GM19438 (cell line): Measurements from ENCODE around the gene AKIRIN1.
"Not testable (repeated sequence)": the region's sequence is repeated elsewhere in the genome, so short reads cannot be mapped to it uniquely, and the experiment has no call there.

Source experiments
- ATAC-seq: cut with Tn5 transposase; IDR thresholded peaks from one replicate; pipeline ENCODE4 v1.9.1; 2021; ENCODE audit warnings: low read depth; ENCODE audit not compliant: unreplicated experiment

Gene AKIRIN1

DNA sequence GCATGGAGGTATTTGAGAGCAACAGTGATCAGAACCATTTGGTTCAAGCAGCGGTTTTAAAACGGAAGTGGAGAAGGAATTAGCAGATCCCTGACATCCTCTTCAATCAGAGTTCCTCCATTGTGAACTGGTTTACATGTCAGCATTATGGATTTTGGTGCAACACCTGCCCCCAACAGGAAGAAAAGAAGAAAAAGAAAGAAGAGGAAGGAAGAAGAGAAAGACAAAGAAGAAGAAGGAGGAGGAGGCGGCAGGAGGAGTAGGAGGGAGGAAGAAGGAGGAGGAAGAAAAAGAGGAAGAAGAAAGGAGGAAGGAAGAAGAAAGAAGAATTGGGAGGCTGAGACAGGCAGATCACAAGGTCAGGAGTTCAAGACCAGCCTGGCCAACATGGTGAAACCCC lies 52.4 kb downstream of the AKIRIN1 start:
- no peak for ATAC-seq

DNA sequence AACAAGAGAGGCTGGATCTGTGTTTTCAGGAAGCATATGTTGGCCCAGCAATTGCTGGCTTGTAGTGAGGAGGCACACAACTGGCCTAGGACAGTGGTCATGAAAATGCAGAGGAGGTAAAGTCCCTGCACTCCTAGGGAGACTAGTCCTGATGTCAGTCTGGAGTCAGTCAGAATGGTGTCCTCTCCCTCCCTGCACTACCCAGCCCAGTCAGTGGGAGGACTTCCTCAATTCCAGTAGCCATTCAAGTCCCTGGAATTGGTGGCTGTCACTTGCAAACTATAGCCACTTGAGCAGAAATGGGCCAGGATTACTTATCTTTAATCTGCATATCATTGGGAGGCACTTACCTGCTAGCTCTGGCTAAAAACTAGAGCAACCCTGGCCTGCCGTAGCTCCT lies 53.7 kb downstream of the AKIRIN1 start:
- no peak for ATAC-seq

DNA sequence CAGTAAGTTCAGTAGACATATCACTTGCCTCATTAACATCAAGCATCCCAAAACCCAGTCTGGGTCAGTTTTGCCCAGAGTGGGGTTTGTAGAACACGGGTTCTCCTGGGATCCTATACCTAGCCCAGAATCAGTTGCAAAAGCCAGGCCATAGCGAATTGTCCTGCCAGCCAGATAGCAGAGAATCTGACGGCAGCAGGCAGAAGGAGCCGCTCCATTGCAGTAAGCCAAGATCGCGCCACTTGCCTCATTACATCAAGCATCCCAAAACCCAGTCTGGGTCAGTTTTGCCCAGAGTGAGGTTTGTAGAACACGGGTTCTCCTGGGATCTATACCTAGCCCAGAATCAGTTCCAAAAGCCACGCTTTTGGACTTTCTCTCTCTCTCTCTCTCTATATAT lies 54.2 kb downstream of the AKIRIN1 start:
- ATAC-seq, result no peak

DNA sequence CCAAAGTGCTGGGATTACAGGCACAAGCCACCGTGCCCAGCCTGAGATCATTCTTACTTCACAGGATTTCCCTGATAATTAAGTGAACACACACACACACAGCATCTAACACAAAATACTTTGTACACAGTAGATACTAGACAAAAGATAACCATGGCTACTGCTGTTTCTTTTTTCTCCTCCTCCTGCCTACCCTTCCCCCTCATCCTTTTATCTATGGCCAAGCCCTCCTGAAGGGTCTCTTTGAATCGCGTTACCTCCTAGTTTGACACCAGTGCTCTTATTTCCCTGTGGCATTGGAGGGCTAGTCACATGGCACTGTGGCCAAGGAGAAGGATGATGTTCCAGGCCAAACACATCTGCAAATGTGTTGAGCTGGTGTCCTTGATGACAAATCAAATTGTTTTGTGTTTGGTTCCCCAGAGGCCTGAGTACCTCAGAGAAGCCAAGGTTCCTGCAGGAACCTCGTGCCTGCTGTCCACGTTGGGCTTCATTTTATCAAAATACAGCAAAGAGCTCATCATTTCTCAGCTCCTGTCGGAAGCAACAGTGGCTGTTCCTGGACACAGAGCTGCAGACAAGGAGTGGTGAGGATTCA lies 55.6 kb downstream of the AKIRIN1 start:
- no peak for ATAC-seq

DNA sequence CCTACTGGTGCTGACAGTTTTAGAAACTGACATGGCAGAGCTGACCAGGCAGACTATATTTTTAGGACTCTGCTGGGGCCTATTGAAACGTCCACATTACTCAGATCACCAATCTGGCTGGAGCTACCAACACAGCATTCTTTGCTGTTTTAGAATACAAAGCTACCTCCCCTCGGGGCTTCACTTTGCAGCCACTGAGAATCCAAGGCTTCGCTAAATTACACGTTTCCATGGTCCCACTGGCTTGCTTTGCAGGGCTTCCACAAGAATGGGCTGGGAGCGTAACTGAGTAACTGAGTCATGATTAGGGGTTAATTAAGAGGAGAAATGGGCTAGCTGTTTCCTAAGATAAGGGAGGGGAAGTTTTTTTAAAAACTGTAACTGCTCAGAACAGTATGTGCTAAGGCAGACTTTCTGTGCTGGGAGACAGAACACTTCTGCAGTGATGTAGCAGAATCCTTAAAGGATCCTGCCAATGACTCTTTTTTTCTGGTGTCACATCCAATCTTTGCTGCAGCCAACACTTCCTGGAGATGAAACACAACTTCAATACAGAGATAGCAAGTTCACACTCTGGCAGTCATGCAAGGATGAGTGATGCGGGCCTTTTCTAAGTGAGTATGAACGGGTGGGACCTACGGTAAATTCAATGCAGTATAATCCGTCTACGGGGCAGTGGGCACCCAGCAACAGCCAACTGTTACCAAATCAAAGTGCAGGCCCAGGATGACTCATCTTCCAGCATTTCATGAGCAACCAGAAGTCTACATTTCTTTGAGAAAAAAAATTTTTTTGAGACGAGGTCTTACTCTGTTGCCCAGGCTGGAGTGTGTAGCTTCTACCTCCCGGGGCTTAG lies 56.5 kb downstream of the AKIRIN1 start:
- ATAC-seq, result no peak

DNA sequence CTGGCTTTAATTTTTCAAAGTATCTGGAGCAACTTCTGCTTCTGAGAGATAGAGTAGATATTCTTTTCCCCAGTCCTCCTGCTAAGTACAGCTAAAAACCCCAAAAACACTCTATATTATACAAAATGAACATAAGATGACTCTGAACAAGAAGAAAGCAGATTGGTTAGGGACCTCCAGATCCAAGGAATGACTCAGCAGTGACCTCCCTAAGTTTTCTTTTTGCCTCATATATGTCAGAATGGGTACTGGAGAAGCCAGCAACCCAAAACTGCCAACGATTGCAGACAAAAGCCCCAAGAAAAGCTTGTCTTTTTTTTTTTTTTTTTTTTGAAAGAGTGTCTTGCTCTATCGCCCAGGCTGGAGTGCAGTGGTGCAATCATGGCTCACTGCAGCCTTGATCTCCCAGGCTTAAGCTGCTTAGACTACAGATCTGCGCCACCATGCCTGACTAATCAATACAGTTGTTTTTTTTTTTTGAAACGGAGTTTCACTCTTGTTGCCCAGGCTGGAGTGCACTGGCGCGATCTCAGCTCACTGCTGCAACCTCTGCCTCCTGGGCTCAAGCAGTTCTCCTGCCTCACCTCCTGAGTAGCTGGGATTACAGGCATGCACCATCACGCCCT lies 57.8 kb downstream of the AKIRIN1 start:
- ATAC-seq, result no peak

DNA sequence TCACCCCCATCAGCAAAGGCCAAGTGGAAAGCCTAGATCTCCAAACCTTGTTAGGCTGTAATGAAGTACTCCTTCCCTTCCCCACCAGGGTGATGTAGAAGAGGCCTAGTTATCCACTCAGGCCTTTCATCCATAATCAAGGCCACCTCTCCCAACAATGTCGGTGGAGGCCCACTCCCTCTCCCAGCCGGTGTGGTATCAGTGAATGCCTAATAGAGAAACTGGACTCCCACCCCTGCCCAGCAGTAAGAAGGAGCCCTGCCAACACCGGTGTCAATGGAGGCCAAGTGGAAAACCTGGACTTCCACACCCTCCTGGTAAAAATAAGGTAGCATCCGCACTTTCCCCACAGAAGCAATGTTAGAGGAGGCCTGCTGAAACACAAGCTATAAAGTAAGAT lies 58.9 kb downstream of the AKIRIN1 start:
- no peak for ATAC-seq

DNA sequence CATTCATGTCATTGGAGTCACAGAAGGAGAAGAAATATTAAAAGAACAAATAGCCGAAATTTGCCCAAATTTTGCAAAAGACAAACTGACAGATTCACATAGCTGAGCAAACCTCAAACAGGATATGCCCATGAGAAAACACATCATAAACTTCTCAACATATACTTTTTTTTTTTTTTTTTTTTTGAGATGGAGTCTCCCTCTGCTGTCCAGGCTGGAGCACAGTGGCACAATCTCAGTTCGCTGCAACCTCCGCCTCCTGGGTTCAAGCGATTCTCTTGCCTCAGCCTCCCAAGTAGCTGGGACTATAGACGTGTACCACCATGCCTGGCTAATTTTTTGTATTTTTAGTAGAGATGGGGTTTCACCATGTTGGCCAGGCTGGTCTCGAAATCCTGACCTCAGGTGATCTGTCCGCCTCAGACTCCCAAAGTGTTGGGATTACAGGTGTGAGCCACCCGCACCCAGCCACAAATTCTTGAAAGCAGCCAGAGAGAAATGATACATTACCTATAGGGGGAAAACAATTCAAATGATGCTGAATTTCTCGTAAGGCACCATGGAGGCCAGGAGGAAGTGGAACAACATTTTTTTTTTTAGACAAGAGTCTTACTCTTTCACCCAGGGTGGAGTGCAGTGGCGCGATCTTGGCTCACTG lies 60.2 kb downstream of the AKIRIN1 start:
- ATAC-seq, result not testable (repeated sequence)

DNA sequence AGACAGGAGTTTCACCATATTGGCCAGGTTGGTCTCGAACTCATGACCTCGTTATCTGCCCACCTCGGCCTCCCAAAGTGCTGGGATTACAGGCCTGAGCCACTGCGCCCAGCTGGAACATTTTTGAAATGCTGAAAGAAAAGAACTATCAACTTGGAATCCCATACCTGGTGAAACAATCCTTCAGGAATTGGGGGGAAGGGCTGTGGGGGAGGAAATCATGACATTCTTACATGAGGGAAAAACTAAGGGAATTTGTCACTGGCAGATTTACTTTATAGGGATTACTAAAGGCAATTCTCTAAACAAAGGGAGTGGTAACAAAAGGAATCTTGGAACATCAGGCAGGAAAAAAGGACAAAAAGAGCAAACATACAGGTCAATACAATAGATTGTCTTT lies 60.9 kb downstream of the AKIRIN1 start:
- ATAC-seq, result no peak

DNA sequence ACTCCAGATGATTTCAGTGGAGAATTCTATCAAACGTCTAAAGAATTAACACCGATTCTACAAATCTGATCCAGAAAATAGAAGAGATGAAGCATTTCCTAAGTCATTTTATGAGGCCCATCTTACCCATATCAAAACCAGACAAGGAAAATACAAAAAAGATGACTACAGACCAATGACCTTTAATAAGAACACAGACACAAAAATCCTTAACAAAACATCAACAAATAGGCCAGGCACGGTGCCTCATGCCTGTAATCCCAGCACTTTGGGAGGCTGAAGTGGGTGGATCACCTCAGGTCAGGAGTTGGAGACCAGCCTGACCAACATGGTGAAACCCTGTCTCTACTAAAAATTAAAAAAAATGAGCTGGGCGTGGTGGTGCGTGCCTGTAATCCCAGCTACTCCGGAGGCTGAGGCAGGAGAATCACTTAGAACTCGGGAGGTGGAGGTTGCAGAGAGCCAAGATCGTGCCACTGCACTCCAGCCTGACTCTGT lies 64.2 kb downstream of the AKIRIN1 start:
- ATAC-seq, result not testable (repeated sequence)
